A549 (cell line): ENCODE measurements around the gene FOXP1.

Source experiments
- FOSB ChIP-seq: fragments of 250-450 bp; sonication (Bioruptor Pico); IDR thresholded peaks from 2 replicates; pipeline ENCODE4 v1.5.0; 2020; ENCODE audit warnings: mild to moderate bottlenecking, moderate library complexity
- FOSL2 ChIP-seq, 2 experiments: fragments of 450-650 bp in 1 of 2; fragments of >200 bp in 1 of 2; sonication (Bioruptor Twin) in 1 of 2; formaldehyde crosslinking; IDR thresholded peaks; 2 replicates each; pipeline versions ENCODE4 v1.5.0 to v1.6.1; 2016 to 2020; ENCODE audit warnings: mild to moderate bottlenecking in 1 of 2, moderate library complexity in 1 of 2
- NR3C1 ChIP-seq: fragments of >200 bp; sonication (Bioruptor Twin); formaldehyde crosslinking; IDR thresholded peaks from 3 replicates; pipeline ENCODE4 v1.6.1; 2017
- TF ChIP-seq, protein P1 (sequence below): fragments of >200 bp; sonication (Bioruptor Twin); formaldehyde crosslinking; IDR thresholded peaks from 3 replicates; pipeline ENCODE4 v1.5.1; 2016

DNA sequence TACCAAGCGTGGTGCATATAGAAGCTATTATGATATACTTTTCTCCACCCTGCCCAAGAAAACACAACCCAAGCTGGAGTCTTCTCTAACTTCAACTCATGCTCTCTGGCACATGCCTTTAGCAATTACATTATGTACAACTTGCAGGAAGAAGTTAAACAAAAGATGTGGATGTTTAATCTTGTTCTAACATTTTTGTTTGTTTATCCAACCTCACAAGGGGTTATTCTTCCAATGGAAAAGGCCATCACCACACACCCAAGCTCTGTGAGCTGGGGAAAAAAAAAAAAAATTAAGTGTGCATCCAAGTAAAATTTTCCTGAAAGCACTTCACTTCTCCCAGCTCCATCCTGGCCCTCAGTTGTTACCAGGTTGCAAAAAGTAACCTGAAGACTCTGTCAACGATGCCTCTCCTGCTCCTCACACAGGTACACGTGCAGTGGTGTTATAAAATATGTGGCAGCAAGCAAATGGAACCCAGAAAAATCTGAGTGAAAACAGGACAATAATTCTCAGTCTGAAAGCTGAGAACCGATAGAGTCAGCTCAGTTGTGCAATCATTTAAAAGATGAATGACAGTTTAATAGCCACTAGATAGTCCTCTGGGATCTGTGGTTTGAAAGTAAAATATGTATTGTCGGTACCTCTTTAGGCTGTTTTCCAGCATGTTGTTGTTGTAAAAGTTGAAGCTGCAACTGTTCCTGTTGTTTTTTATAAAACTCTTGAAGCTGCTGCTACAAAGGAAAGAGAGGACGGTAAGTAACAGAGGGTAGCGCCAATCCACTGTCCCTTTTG is 531.4 kb downstream of the FOXP1 start:
- TF ChIP-seq NR3C1 (no peak), FOSB (CRISPR knock-in tag) (no peak), FOSL2 (IDR thresholded peaks at IDR 0.05) (no peak), FOSL2 (CRISPR knock-in tag; IDR thresholded peaks at IDR 0.05) (no peak)
- TF ChIP-seq, protein P1, sequence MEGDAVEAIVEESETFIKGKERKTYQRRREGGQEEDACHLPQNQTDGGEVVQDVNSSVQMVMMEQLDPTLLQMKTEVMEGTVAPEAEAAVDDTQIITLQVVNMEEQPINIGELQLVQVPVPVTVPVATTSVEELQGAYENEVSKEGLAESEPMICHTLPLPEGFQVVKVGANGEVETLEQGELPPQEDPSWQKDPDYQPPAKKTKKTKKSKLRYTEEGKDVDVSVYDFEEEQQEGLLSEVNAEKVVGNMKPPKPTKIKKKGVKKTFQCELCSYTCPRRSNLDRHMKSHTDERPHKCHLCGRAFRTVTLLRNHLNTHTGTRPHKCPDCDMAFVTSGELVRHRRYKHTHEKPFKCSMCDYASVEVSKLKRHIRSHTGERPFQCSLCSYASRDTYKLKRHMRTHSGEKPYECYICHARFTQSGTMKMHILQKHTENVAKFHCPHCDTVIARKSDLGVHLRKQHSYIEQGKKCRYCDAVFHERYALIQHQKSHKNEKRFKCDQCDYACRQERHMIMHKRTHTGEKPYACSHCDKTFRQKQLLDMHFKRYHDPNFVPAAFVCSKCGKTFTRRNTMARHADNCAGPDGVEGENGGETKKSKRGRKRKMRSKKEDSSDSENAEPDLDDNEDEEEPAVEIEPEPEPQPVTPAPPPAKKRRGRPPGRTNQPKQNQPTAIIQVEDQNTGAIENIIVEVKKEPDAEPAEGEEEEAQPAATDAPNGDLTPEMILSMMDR = no peak
